Tibial nerve (tissue), 4 donors: Measurements from ENCODE around the gene PTPRD.

Source experiments
- EP300 ChIP-seq, 2 donors: sonication (generic); formaldehyde crosslinking; IDR thresholded peaks; one replicate each; pipeline ENCODE4 v1.6.1; 2017; ENCODE audit warnings: antibody characterized with exemption in 2 of 2, mild to moderate bottlenecking in 1 of 2
- POLR2A ChIP-seq, 2 donors: fragments of 450-650 bp; IDR thresholded peaks; one replicate each; pipeline ENCODE4 v1.6.1; 2017; ENCODE audit warnings: antibody characterized with exemption in 2 of 2, mild to moderate bottlenecking in 2 of 2, moderate library complexity in 2 of 2
- TF ChIP-seq, protein P1 (sequence below), 5 experiments: fragments of 200-600 bp in 3 of 5; fragments of 450-650 bp in 2 of 5; sonication (generic) in 3 of 5; IDR thresholded peaks; one replicate each; pipeline ENCODE4 v1.5.1; 2016 to 2019; ENCODE audit warnings: antibody characterized with exemption in 5 of 5, mild to moderate bottlenecking in 3 of 5, moderate library complexity in 2 of 5

DNA sequence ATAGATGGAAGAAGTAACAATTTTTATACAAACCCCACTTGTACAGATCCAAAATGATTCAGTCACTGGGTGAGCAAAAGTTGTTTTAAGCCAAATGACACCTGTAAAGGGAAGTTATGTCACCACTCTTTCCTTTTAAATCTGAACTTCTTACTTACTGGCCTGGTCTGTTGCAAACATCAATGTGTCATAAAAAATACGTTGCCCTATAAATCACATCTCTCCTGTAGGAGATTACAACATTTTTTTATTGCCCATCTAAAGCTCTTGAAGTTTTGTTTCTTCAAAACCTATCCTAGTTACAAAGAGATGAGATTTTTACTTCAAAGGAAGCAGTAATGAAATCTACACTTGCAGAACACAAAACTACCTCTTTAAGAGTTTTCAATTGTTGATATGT lies 1725.4 kb downstream of the PTPRD start:
- TF ChIP-seq, protein P1, sequence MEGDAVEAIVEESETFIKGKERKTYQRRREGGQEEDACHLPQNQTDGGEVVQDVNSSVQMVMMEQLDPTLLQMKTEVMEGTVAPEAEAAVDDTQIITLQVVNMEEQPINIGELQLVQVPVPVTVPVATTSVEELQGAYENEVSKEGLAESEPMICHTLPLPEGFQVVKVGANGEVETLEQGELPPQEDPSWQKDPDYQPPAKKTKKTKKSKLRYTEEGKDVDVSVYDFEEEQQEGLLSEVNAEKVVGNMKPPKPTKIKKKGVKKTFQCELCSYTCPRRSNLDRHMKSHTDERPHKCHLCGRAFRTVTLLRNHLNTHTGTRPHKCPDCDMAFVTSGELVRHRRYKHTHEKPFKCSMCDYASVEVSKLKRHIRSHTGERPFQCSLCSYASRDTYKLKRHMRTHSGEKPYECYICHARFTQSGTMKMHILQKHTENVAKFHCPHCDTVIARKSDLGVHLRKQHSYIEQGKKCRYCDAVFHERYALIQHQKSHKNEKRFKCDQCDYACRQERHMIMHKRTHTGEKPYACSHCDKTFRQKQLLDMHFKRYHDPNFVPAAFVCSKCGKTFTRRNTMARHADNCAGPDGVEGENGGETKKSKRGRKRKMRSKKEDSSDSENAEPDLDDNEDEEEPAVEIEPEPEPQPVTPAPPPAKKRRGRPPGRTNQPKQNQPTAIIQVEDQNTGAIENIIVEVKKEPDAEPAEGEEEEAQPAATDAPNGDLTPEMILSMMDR (IDR thresholded peaks at IDR 0.05): no peak
- TF ChIP-seq EP300 (IDR thresholded peaks at IDR 0.05) (no peak), POLR2A (IDR thresholded peaks at IDR 0.05) (no peak)
